ENCODE measurements around the gene ZNF619.

ZNF619 gene

GRCh38 chr3:40468018-40468417 is 8.9 kb upstream of the ZNF619 start:
- no peak for DNase-seq

- DNase-seq: no peak
These were observed 6.2 kb upstream of the ZNF619 start for GRCh38 chr3:40470701-40471100.

GRCh38 chr3:40477666-40478065 is 744 bp downstream of the ZNF619 start:
- no peak for DNase-seq

- no peak for DNase-seq
These were observed 10.2 kb downstream of the ZNF619 start for GRCh38 chr3:40487172-40487571.

DNA sequence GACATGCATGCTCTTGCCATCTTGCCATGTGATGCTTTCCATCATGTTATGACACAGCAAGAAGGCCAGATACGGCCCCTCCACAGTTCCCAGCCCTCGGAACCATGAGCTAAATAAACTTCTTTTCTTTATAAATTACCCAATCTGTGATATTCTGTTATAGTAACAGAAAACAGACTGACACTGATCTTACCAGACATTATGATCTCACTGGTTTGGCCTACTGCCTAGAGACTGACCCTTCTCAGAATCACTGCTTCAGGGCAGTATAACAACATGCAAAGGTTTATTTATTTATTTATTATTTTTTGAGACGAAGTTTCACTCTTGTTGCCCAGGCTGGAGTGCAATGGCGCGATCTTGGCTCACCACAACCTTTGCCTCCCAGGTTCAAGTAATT is 14.0 kb downstream of the ZNF619 start:
- no peak for DNase-seq

- no peak for DNase-seq
These were observed 17.8 kb downstream of the ZNF619 start for GRCh38 chr3:40494698-40495097.

DNA sequence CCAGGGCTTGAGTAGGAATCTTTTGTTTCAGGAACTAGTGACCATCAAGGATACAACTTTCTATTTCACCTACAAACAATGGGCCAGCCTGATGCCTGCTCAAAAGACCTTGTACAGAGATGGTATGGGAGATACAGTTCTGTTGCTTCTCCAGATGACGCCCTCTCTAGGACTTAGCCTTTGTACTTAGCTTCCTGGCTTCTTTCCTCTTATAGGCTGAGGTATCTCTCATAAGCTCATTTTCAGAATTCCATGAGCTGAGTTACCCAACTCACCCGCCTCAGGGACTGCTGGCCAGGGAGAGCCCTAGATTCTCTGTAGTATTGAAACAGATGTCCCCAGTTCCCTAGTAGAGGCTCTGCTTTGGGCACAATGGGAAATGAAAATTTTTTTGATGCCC is 20.4 kb downstream of the ZNF619 start:
- no peak for DNase-seq

DNA sequence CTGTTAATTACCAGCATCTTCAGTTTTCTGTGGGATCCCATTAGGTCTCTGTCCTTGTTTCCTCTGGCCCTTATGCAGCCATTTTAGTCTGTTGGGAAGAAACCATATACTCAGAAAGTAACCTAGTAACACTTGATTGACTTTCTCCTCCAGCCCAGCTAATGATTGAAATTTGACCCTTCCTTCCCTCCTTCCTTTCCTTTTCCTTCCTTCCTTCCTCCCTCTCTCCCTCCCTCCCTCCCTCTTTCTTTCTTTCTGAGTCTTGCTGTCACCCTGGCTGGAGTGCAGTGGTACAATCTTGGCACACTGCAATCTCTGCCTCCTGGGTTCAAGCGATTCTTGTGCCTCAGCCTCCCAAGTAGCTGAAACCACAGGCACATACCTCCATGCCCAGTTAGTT is 23.0 kb downstream of the ZNF619 start:
- DNase-seq: no peak

DNA sequence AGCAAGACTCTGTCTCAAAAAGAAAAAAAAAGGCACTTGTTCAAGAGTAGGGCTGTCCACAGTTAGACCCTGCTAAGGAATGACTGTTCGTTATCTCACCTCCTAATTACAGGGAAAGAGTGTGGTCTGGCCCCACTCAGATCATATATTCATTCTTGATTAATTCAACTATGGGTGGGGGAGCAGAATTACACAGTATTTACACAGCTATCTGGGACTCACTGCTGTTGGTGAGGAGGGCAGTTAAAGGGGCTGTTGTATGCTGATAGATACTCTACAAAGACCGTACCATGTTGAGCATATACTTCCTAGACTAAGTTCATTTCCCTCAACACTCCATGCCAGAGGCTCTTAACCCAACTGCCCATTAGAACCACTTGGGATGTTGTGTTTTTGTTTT is 25.1 kb downstream of the ZNF619 start:
- DNase-seq: no peak

GRCh38 chr3:40504636-40505430 is 27.9 kb downstream of the ZNF619 start:
- DNase-seq: peak; percentile 12 to 19

- DNase-seq: peak; percentile 50 to 68
These were observed 28.9 kb downstream of the ZNF619 start, which contains the start of gene ZNF620 for GRCh38 chr3:40505599-40506462. ZNF620 (plus strand) TSS chr3:40506039; CDS start chr3:40506353, 314 bp downstream.

DNA sequence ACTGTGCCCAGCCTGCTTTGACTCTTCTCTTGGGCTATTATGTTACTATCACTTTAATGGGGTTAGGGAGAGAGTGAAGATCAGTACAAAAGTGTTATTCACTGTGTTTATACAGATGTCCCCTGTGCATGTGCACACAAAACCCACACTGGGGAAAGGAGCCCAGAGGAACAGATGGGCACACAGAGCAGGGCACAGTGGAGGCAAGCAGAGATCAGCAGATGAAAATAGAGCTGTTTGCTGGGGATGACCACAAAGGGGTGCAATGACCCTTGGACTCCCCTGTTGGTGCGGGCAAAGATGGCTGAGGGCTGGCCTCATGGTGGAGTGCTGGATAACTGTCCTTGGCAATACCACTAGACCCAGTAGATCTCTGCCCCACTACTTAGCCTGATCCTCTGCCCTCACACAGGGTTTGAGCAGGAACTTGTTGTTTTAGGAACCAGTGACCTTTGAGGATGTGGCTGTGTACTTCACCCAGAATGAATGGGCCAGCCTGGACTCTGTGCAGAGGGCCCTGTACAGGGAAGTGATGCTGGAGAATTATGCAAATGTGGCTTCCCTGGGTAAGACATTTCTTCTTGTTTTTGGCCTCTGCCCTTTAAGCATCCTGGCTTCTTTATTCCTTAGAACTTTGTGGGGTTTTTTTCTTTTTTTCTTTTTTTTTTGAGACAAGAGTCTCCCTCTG is 34.3 kb downstream of the ZNF619 start:
- DNase-seq: no peak

DNA sequence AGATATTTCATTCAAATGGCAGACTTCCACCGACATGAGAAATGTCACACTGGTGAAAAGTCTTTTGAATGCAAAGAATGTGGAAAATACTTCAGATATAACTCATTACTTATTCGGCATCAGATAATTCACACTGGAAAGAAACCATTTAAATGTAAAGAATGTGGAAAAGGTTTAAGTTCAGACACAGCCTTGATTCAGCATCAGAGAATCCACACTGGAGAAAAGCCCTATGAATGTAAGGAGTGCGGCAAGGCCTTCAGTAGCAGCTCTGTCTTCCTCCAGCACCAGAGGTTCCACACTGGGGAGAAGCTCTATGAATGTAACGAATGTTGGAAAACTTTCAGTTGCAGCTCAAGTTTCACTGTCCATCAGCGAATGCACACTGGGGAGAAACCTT is 39.3 kb downstream of the ZNF619 start:
- no peak for DNase-seq

DNA sequence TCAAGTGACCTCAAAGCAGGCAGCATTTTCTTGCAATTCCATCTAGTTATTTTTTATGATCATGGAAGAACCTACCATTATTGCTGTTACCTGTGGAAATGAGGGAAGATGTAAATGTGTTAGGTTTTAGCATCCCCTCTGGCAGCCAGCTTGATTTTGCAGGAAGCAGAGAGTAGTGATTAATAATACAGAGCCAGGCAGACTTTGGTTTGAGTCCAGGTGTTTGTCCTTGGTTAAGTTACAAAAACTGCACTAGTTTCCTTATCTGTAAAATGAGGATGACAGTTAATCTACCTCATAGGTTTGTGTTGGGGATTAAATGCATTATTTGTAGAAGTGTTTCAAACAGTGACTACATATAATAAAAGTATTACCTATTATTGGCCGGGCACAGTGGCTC is 41.1 kb downstream of the ZNF619 start:
- DNase-seq: no peak

DNA sequence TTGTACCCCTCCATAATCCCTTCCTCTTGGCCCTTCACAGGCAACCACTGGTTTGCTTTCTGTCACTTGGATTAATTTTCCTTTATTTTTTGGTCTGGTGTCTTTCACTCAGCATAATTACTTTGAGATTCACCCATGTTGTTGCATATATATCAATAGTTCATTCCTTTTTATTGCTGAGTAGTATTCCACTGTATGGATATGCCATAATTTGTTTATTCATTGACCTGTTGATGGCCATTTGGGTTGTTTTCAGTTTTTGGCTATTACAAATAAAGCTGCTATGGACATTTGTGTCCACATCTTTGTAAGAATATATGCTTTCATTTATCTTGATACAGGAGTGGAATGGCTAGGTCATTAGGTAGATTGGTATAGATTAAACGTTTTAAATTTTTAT is 41.9 kb downstream of the ZNF619 start:
- no peak for DNase-seq

- no peak for DNase-seq
These were observed 44.3 kb downstream of the ZNF619 start for GRCh38 chr3:40521254-40521653.

GRCh38 chr3:40523781-40524180 is 46.9 kb downstream of the ZNF619 start:
- no peak for DNase-seq

GRCh38 chr3:40524222-40524567 is 47.3 kb downstream of the ZNF619 start:
- DNase-seq: no peak

- peak; percentile 85 to 87 for DNase-seq
These were observed 47.8 kb downstream of the ZNF619 start, which contains the start of gene ZNF621 for GRCh38 chr3:40524568-40525285. ZNF621 (plus strand) TSS chr3:40524960; CDS start chr3:40525841, 881 bp downstream.

- no peak for DNase-seq
These were observed 51.5 kb downstream of the ZNF619 start for GRCh38 chr3:40528426-40528825.

GRCh38 chr3:40532252-40532651 is 55.3 kb downstream of the ZNF619 start:
- DNase-seq: no peak

GRCh38 chr3:40534283-40534682 is 57.4 kb downstream of the ZNF619 start:
- DNase-seq: no peak
